HG02623 (cell line): ENCODE measurements around the gene FEZ2.
A peak's percentile ranks its signal among the peaks of the same experiment; 100 is the strongest.
"Not testable (repeated sequence)": the region's sequence is repeated elsewhere in the genome, so short reads cannot be mapped to it uniquely, and the experiment has no call there.

Experiments
- ATAC-seq: cut with Tn5 transposase; IDR thresholded peaks from one replicate; pipeline ENCODE4 v1.9.1; 2021; ENCODE audit warnings: moderate library complexity; ENCODE audit not compliant: unreplicated experiment

The FEZ2 gene

GRCh38 chr2:36597532-36598377, at the start of gene FEZ2:
Gene FEZ2 (minus strand): TSS chr2:36598168. CDS start chr2:36598142, 26 bp downstream.
- ATAC-seq, result peak; percentile 99

GRCh38 chr2:36634981-36635597, 37.1 kb upstream of the FEZ2 start:
- ATAC-seq, result no peak

GRCh38 chr2:36633470-36634092, 35.6 kb upstream of the FEZ2 start:
- no peak for ATAC-seq

GRCh38 chr2:36626756-36627155, 28.8 kb upstream of the FEZ2 start:
- no peak for ATAC-seq

GRCh38 chr2:36626071-36626470, 28.1 kb upstream of the FEZ2 start:
- no peak for ATAC-seq

GRCh38 chr2:36625304-36625703, 27.3 kb upstream of the FEZ2 start:
- no peak for ATAC-seq

GRCh38 chr2:36620321-36620720, 22.4 kb upstream of the FEZ2 start:
- ATAC-seq, result no peak

- ATAC-seq, result peak; percentile 99
Measured at GRCh38 chr2:36618381-36618780, 20.4 kb upstream of the FEZ2 start.

- ATAC-seq, result no peak
Measured at GRCh38 chr2:36616947-36617346, 19.0 kb upstream of the FEZ2 start.

GRCh38 chr2:36615222-36615621, 17.3 kb upstream of the FEZ2 start:
- no peak for ATAC-seq

GRCh38 chr2:36613801-36614200, 15.8 kb upstream of the FEZ2 start:
- no peak for ATAC-seq

GRCh38 chr2:36611316-36611990, 13.5 kb upstream of the FEZ2 start:
- no peak for ATAC-seq

GRCh38 chr2:36609507-36609906, 11.5 kb upstream of the FEZ2 start:
- ATAC-seq, result no peak

GRCh38 chr2:36607947-36608346, 10.0 kb upstream of the FEZ2 start:
- ATAC-seq, result no peak

GRCh38 chr2:36606925-36607324, 9.0 kb upstream of the FEZ2 start:
- no peak for ATAC-seq

GRCh38 chr2:36605273-36605672, 7.3 kb upstream of the FEZ2 start:
- ATAC-seq, result no peak

- ATAC-seq, result not testable (repeated sequence)
Measured at GRCh38 chr2:36603629-36604028, 5.7 kb upstream of the FEZ2 start.

- ATAC-seq, result no peak
Measured at GRCh38 chr2:36597003-36597531, 901 bp downstream of the FEZ2 start.

GRCh38 chr2:36596397-36596796, 1.6 kb downstream of the FEZ2 start:
- ATAC-seq, result no peak

GRCh38 chr2:36594849-36595248, 3.1 kb downstream of the FEZ2 start:
- no peak for ATAC-seq

- ATAC-seq, result no peak
Measured at GRCh38 chr2:36589230-36589630, 8.7 kb downstream of the FEZ2 start.
